ENCODE data around the gene BMX.

The BMX gene

GRCh38 chrX:15576019-15576418 lies 75.4 kb downstream of the BMX start:
- DNase-seq = no peak

- no peak for DNase-seq
Observed at GRCh38 chrX:15579778-15580747, 79.5 kb downstream of the BMX start.

GRCh38 chrX:15594371-15594770 lies 93.8 kb downstream of the BMX start:
- DNase-seq = no peak

GRCh38 chrX:15598026-15598425 lies 97.4 kb downstream of the BMX start:
- DNase-seq = no peak

- no peak for DNase-seq
Observed at GRCh38 chrX:15599461-15599860, 98.9 kb downstream of the BMX start.

- no peak for DNase-seq
Observed at GRCh38 chrX:15600049-15600448, 99.4 kb downstream of the BMX start.

GRCh38 chrX:15600745-15601144 lies 100.1 kb downstream of the BMX start, which contains the start of gene ACE2:
Gene ACE2, minus strand, starts transcription at chrX:15600960. Its CDS starts 49 bp downstream, at chrX:15600911.
- no peak for DNase-seq

- DNase-seq = no peak
Observed at GRCh38 chrX:15601932-15602331, 101.3 kb downstream of the BMX start.

GRCh38 chrX:15602761-15603160 lies 102.2 kb downstream of the BMX start:
- DNase-seq = no peak

GRCh38 chrX:15605226-15605625 lies 104.6 kb downstream of the BMX start:
- no peak for DNase-seq

All from SIG-M5 (cell line).